Stimulated activated CD4-positive, alpha-beta T cell treated with anti-CD3 and anti-CD28 coated beads, Interleukin-2, amount 100 ng/mL, for 48 hours (primary cell): ENCODE measurements around the gene GRM5.
"Not testable (repeated sequence)": the region's sequence is repeated elsewhere in the genome, so short reads cannot be mapped to it uniquely, and the experiment has no call there.

Source experiments
- DNase-seq, 2 donors: peaks; one replicate each; pipeline ENCODE4 v3.0.0-alpha.2; 2020

GRM5 gene

GRCh38 chr11:88961621-88962020 lies 104.2 kb downstream of the GRM5 start:
- DNase-seq: not testable (repeated sequence)

GRCh38 chr11:88959857-88960256 lies 105.9 kb downstream of the GRM5 start:
- not testable (repeated sequence) for DNase-seq

GRCh38 chr11:88950975-88951374 lies 114.8 kb downstream of the GRM5 start:
- DNase-seq: no peak

GRCh38 chr11:88948908-88949307 lies 116.9 kb downstream of the GRM5 start:
- DNase-seq: not testable (repeated sequence)

GRCh38 chr11:88947843-88948572 lies 117.8 kb downstream of the GRM5 start:
- not testable (repeated sequence) for DNase-seq

GRCh38 chr11:88929665-88930064 lies 136.1 kb downstream of the GRM5 start:
- not testable (repeated sequence) for DNase-seq

GRCh38 chr11:88917065-88917464 lies 148.7 kb downstream of the GRM5 start:
- DNase-seq: not testable (repeated sequence)

- DNase-seq: no peak
Measured at GRCh38 chr11:88909500-88909899, 156.3 kb downstream of the GRM5 start.

- not testable (repeated sequence) for DNase-seq
Measured at GRCh38 chr11:88901436-88901835, 164.3 kb downstream of the GRM5 start.

GRCh38 chr11:88888855-88889254 lies 176.9 kb downstream of the GRM5 start:
- not testable (repeated sequence) for DNase-seq

- peak; percentile 5 to 16 for DNase-seq
Measured at GRCh38 chr11:88886796-88887195, 179.0 kb downstream of the GRM5 start.

GRCh38 chr11:88882800-88883199 lies 183.0 kb downstream of the GRM5 start:
- DNase-seq: not testable (repeated sequence)

GRCh38 chr11:88861618-88862017 lies 204.2 kb downstream of the GRM5 start:
- DNase-seq: no peak

- not testable (repeated sequence) for DNase-seq
Measured at GRCh38 chr11:88860431-88860830, 205.4 kb downstream of the GRM5 start.

GRCh38 chr11:88853963-88854362 lies 211.8 kb downstream of the GRM5 start:
- DNase-seq: not testable (repeated sequence)

- DNase-seq: not testable (repeated sequence)
Measured at GRCh38 chr11:88851547-88851946, 214.2 kb downstream of the GRM5 start.

- DNase-seq: not testable (repeated sequence)
Measured at GRCh38 chr11:88849773-88850172, 216.0 kb downstream of the GRM5 start.

GRCh38 chr11:88849368-88849767 lies 216.4 kb downstream of the GRM5 start:
- no peak for DNase-seq

GRCh38 chr11:88846266-88846665 lies 219.5 kb downstream of the GRM5 start:
- not testable (repeated sequence) for DNase-seq

GRCh38 chr11:88844941-88845340 lies 220.8 kb downstream of the GRM5 start:
- DNase-seq: not testable (repeated sequence)

GRCh38 chr11:88843766-88844426 lies 221.9 kb downstream of the GRM5 start:
- not testable (repeated sequence) for DNase-seq

- not testable (repeated sequence) for DNase-seq
Measured at GRCh38 chr11:88838139-88838538, 227.6 kb downstream of the GRM5 start.

- DNase-seq: not testable (repeated sequence)
Measured at GRCh38 chr11:88835709-88836108, 230.1 kb downstream of the GRM5 start.

- no peak for DNase-seq
Measured at GRCh38 chr11:88831303-88831890, 234.4 kb downstream of the GRM5 start.
